CD4-positive, alpha-beta T cell treated with Interleukin-15 for 1 hour (primary cell): ENCODE measurements around the gene CA10.

Source experiments
- DNase-seq: peaks from one replicate; pipeline ENCODE4 v3.0.0-alpha.2; 2020

Gene CA10

GRCh38 chr17:51813140-51813783 lies 345.3 kb downstream of the CA10 start:
- no peak for DNase-seq

- DNase-seq: no peak
These were observed 351.1 kb downstream of the CA10 start for GRCh38 chr17:51807460-51807859.

GRCh38 chr17:51805765-51806164 lies 352.7 kb downstream of the CA10 start:
- DNase-seq: no peak

GRCh38 chr17:51805185-51805584 lies 353.3 kb downstream of the CA10 start:
- DNase-seq: no peak

- DNase-seq: no peak
These were observed 355.4 kb downstream of the CA10 start for GRCh38 chr17:51803161-51803560.

- no peak for DNase-seq
These were observed 356.0 kb downstream of the CA10 start for GRCh38 chr17:51802544-51802943.

GRCh38 chr17:51801626-51802025 lies 356.9 kb downstream of the CA10 start:
- no peak for DNase-seq

GRCh38 chr17:51799981-51800380 lies 358.5 kb downstream of the CA10 start:
- no peak for DNase-seq

GRCh38 chr17:51799240-51799639 lies 359.3 kb downstream of the CA10 start:
- DNase-seq: no peak

GRCh38 chr17:51797150-51797549 lies 361.4 kb downstream of the CA10 start:
- DNase-seq: no peak

GRCh38 chr17:51796026-51796425 lies 362.5 kb downstream of the CA10 start:
- DNase-seq: no peak

- DNase-seq: no peak
These were observed 363.1 kb downstream of the CA10 start for GRCh38 chr17:51795401-51795800.

- no peak for DNase-seq
These were observed 364.0 kb downstream of the CA10 start for GRCh38 chr17:51794466-51794865.

- DNase-seq: no peak
These were observed 364.8 kb downstream of the CA10 start for GRCh38 chr17:51793686-51794085.

GRCh38 chr17:51778842-51779241 lies 379.7 kb downstream of the CA10 start:
- DNase-seq: no peak

- DNase-seq: no peak
These were observed 388.3 kb downstream of the CA10 start for GRCh38 chr17:51770027-51770759.

GRCh38 chr17:51769231-51769630 lies 389.3 kb downstream of the CA10 start:
- no peak for DNase-seq

GRCh38 chr17:51768706-51769105 lies 389.8 kb downstream of the CA10 start:
- DNase-seq: no peak

- no peak for DNase-seq
These were observed 391.2 kb downstream of the CA10 start for GRCh38 chr17:51767287-51767686.

- DNase-seq: no peak
These were observed 393.0 kb downstream of the CA10 start for GRCh38 chr17:51765282-51766135.

GRCh38 chr17:51764387-51764971 lies 394.0 kb downstream of the CA10 start:
- no peak for DNase-seq

- no peak for DNase-seq
These were observed 395.5 kb downstream of the CA10 start for GRCh38 chr17:51763058-51763457.

- no peak for DNase-seq
These were observed 397.4 kb downstream of the CA10 start for GRCh38 chr17:51761105-51761504.
